GM19193 (cell line): ENCODE results near the gene EZH1.

Source experiments
- POLR2A ChIP-seq: IDR thresholded peaks from 4 replicates; pipeline ENCODE4 v1.6.1; 2011; ENCODE audit not compliant: insufficient read depth, insufficient read length; ENCODE audit errors: extremely low read depth

EZH1 gene

GRCh38 chr17:42748908-42749798, 4.3 kb upstream of the EZH1 start:
- TF ChIP-seq POLR2A: no peak

DNA sequence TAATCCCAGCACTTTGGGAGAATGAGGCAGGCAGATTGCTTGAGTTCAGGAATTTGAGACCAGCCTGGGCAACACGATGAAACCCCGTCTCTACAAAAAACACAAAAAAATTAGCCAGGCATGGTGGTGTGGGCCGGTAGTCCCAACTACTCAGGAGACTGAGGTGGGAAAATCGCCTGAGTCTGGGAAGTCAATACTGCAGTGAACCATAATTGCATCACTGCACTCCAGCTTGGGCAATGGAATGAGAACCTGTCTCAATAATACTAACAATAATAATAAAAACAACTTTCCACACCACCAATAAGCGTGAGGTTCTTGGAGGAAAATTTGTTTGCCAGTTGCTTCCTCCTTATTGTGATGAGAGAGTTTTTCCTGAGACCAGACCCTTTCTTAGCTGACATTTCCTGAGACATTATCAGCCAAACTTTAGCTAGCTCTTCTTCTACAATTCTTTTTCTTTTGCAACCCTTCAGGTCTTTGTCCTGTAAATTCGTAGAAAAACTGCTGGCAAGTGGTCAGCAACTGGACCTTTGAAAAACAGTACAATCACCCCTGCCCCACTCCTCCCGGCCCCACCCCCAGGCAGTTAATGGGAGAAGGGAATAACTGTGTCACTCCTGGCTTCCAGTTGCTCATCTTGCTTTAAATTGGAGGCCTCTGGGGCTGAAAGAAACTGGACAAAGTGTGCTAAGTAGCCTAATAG, 3.5 kb upstream of the EZH1 start:
- TF ChIP-seq POLR2A: no peak

DNA sequence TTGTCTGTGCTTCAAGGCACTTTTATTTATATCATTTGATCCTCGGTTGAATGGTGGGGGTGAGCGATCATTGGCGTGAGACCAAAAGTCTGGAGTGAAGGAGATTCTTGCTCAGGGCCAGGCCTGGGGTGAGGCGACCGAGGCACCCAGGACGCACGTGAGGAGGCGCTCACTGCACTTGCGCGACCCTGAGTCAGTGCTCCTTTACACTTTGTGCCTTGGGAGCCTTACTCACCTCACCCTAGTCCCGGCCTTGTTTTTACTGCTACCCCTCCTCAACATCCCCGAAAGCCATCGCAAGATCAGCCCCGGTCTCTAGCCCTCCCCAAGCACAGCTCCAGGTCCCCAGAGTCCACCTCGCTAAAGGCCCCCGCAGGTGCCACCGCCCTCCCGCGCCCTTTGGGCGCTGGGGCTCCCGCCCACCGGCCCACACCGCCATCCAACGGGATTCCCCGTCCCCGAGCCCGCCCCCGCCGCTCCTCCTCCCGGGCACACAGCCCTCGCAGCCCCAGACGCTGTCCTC, 496 bp downstream of the EZH1 start:
- TF ChIP-seq POLR2A: no peak

GRCh38 chr17:42743595-42744282, 1.1 kb downstream of the EZH1 start:
- no peak for TF ChIP-seq POLR2A

DNA sequence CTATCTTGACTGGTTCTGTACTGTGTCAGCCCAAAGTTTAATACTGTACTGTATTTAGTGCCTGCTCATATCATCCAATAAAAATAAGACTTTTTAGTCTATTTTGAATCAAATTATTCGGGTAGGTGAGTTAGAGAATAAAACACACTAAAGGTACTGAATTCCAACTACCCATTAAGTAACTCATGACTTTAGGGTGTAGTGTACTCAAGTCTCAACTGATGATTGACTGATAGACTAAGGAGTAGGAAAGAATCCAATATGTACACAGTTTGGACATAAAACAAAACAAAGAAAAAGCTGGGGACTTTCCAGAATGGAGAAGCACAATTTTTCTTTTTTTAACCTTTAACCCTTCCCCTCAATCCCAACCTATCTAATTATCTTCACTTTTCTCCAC, 4.1 kb downstream of the EZH1 start:
- no peak for TF ChIP-seq POLR2A

- no peak for TF ChIP-seq POLR2A
These were observed 19.7 kb downstream of the EZH1 start for GRCh38 chr17:42725143-42725542.

DNA sequence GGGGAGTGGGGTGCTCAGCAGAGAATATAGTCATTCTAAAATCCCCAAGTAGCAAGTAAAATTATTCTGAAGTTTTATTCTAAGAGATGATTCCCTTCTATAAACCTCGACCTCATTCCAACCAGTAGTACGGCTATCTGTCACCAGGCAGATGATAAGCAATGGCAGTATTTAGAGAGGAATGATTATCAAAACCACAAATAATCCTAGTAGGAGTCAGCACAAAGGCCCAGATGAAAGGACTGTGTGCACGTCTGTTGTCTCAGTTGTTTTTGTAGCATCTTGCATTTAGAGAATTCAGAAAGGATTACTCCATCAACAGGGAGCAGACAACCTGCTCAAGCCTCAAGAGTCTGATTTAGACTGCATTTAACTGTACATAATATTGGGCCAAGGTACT, 21.2 kb downstream of the EZH1 start:
- no peak for TF ChIP-seq POLR2A

GRCh38 chr17:42720996-42721583, 23.8 kb downstream of the EZH1 start:
- TF ChIP-seq POLR2A: no peak

- TF ChIP-seq POLR2A: no peak
These were observed 35.3 kb downstream of the EZH1 start for GRCh38 chr17:42709561-42709960.

DNA sequence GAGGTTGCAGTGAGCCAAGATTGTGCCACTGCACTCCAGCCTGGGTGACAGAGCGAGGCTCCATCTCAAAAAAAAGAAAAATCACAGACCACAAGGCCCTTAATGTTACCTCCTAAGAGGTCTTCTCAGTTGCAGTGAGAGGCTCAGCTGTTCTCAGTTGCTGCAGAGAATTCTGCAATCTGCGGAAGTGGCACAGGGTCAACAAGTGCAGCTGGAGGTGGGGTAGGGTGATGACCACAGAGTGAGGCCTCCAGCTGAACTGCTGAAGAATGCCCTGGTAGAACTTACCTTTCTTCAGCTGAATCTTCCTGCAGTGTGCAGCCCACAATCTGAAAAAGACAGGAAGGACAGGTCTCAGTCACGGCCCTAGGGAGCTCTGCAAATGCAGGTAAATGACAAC, 36.3 kb downstream of the EZH1 start:
- TF ChIP-seq POLR2A: no peak

DNA sequence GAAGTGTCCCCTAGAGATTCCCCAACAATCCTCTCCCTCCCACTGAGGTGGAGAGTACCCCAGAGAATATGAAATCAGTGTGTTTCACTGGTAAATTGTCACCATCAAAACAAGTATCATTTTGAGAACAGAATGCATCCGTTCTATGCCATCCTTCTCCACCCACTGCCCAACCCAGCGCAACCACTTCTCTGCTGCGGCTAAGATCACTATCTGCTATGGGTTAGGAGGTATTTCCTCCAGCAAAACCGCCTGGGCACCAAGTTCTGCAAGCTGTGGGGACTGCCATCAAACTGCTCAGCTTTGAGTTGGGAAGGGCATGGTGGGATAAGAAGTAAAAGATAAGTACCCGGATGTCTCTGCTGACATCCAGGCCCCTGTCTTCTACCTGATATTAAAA, 38.1 kb downstream of the EZH1 start:
- no peak for TF ChIP-seq POLR2A

GRCh38 chr17:42704837-42705494, 39.9 kb downstream of the EZH1 start:
- TF ChIP-seq POLR2A: no peak

DNA sequence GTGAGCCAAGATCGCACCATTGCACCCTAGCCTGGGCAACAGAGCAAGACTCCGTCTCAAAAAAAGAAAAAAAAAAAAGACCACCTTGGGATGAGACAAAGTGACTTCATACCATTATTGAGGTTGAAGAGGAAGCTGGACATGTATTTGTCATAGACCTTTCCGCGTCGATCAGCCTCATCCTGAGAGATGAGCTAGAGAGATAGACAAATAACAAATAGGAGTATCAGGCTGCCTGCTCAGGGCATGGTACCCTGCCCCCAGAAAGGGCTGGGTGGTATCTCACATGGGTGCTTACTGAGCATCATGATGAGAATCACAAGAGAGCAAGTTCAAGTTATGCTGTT, 40.4 kb downstream of the EZH1 start:
- no peak for TF ChIP-seq POLR2A

GRCh38 chr17:42702446-42702845, 42.4 kb downstream of the EZH1 start:
- no peak for TF ChIP-seq POLR2A
